SU-DHL-6 (cell line): ENCODE data around the gene CDC6.

ENCODE experiments used
- EZH2phosphoT487 ChIP-seq: fragments of 200-600 bp; sonication (generic), shearing (Covaris generic); conservative IDR thresholded peaks from 2 replicates; pipeline ENCODE4 v1.6.1; 2018; ENCODE audit warnings: mild to moderate bottlenecking, antibody characterized with exemption, low read length, moderate library complexity, mixed read lengths
- TF ChIP-seq, protein P1 (sequence below): fragments of 200-600 bp; sonication (generic); IDR thresholded peaks from one replicate; pipeline ENCODE4 v1.5.1; 2017; ENCODE audit warnings: antibody characterized with exemption, mild to moderate bottlenecking, low read length, moderate library complexity; ENCODE audit not compliant: insufficient read depth, poor library complexity, severe bottlenecking

DNA sequence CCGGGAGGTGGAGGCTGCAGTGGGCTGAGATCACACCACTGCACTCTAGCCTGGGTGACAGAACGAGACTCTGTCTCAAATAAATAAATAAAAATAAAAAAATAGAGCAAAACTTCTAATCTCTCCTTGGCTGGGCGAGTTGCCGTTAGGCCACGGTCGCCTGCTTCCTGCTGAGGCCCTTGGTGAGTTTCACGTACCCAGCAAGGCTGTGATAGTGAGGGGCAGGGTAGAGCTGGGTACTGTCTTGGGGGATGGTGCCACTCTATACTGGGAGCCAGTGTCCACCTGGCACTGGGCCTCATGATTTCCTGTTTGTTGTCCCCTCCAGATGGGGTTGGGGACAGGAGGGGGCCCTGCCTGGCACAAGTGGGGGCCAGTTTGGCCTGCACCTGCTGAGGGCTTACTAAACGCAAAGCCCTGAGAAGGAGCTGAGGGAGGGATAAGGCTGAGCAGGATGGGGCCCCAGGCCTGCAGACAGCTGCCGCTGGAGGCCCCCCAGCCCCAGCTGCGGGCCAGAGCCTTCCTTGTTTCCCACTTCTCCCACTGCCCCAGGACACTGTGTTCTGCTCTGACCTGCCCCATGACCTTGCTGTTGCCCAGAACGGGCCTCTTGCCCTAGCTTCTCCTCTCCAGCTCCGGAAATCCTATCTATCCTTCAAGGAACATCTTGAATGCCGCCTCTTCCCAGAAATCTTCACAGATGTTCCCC is 51.4 kb downstream of the CDC6 start:
- TF ChIP-seq, protein P1, sequence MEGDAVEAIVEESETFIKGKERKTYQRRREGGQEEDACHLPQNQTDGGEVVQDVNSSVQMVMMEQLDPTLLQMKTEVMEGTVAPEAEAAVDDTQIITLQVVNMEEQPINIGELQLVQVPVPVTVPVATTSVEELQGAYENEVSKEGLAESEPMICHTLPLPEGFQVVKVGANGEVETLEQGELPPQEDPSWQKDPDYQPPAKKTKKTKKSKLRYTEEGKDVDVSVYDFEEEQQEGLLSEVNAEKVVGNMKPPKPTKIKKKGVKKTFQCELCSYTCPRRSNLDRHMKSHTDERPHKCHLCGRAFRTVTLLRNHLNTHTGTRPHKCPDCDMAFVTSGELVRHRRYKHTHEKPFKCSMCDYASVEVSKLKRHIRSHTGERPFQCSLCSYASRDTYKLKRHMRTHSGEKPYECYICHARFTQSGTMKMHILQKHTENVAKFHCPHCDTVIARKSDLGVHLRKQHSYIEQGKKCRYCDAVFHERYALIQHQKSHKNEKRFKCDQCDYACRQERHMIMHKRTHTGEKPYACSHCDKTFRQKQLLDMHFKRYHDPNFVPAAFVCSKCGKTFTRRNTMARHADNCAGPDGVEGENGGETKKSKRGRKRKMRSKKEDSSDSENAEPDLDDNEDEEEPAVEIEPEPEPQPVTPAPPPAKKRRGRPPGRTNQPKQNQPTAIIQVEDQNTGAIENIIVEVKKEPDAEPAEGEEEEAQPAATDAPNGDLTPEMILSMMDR = no peak
- no peak for TF ChIP-seq EZH2phosphoT487
